Suprapubic skin (tissue), 4 donors: ENCODE data around the gene IP6K2.

Source experiments
- EP300 ChIP-seq: sonication (generic); formaldehyde crosslinking; IDR thresholded peaks from one replicate; pipeline ENCODE4 v1.6.1; 2017; ENCODE audit warnings: antibody characterized with exemption
- POLR2AphosphoS5 ChIP-seq, 3 donors: sonication (generic); formaldehyde crosslinking; IDR thresholded peaks; one replicate each; pipeline ENCODE4 v1.6.1; 2017; ENCODE audit warnings: antibody characterized with exemption in 3 of 3
- TF ChIP-seq, protein P1 (sequence below), 2 donors: fragments of 200-600 bp in 1 of 2; fragments of 450-650 bp in 1 of 2; sonication (generic) in 1 of 2; IDR thresholded peaks; one replicate each; pipeline ENCODE4 v1.5.1; 2016 to 2019; ENCODE audit warnings: antibody characterized with exemption in 2 of 2, mild to moderate bottlenecking in 1 of 2, moderate library complexity in 1 of 2

DNA sequence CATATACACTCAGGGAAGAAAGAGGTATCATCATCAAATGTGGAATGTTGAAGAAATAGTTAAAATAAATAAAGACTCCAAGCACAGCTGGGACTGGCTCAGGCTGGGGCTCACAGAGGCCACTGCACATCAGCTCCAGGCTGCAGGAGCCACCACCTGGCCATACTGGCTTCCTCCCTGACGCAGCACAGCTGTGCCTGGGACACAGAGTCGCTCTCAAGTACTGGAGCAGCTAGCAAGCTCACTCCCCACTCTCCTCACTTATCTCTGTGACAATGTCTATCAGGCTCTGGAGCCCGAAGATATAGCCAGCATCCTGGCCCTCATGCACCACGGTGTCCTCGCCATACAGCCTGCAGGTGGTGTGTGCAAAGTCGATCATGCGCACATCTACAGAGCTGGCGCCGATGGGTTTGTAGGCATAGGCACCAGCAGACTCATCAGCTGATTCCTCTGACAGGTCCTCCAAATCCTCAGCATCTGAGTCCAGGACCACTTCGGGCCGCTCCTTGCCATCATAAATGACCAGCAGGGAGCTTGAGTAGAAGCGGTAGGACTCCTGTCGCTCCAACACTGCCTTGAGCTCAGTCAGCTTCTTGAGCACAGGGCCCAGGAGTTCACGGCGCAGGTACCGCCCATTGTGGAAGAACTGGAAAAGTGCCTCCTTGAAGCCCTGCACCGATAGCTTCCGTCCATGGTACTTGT is 28.8 kb downstream of the IP6K2 start:
- TF ChIP-seq, protein P1, sequence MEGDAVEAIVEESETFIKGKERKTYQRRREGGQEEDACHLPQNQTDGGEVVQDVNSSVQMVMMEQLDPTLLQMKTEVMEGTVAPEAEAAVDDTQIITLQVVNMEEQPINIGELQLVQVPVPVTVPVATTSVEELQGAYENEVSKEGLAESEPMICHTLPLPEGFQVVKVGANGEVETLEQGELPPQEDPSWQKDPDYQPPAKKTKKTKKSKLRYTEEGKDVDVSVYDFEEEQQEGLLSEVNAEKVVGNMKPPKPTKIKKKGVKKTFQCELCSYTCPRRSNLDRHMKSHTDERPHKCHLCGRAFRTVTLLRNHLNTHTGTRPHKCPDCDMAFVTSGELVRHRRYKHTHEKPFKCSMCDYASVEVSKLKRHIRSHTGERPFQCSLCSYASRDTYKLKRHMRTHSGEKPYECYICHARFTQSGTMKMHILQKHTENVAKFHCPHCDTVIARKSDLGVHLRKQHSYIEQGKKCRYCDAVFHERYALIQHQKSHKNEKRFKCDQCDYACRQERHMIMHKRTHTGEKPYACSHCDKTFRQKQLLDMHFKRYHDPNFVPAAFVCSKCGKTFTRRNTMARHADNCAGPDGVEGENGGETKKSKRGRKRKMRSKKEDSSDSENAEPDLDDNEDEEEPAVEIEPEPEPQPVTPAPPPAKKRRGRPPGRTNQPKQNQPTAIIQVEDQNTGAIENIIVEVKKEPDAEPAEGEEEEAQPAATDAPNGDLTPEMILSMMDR (IDR thresholded peaks at IDR 0.05): no peak
- TF ChIP-seq EP300: no peak
- no peak for TF ChIP-seq POLR2AphosphoS5 (IDR thresholded peaks at IDR 0.05)
